ENCODE data around the gene VMP1.
"Not testable (repeated sequence)": the region's sequence is repeated elsewhere in the genome, so short reads cannot be mapped to it uniquely, and the experiment has no call there.

Gene VMP1

GRCh38 chr17:59756236-59756818 is 48.9 kb downstream of the VMP1 start:
- no peak for DNase-seq

- DNase-seq: no peak
Observed at GRCh38 chr17:59757043-59757442, 49.6 kb downstream of the VMP1 start.

- DNase-seq: no peak
Observed at GRCh38 chr17:59757470-59757869, 50.0 kb downstream of the VMP1 start.

- DNase-seq: no peak
Observed at GRCh38 chr17:59757881-59758385, 50.5 kb downstream of the VMP1 start.

- not testable (repeated sequence) for DNase-seq
Observed at GRCh38 chr17:59758998-59759651, 51.7 kb downstream of the VMP1 start.

GRCh38 chr17:59760160-59760559 is 52.7 kb downstream of the VMP1 start:
- DNase-seq: no peak

GRCh38 chr17:59761385-59762048 is 54.1 kb downstream of the VMP1 start:
- no peak for DNase-seq

GRCh38 chr17:59762049-59762823 is 54.8 kb downstream of the VMP1 start:
- no peak for DNase-seq

GRCh38 chr17:59762824-59763374 is 55.4 kb downstream of the VMP1 start:
- no peak for DNase-seq

- DNase-seq: no peak
Observed at GRCh38 chr17:59763861-59764260, 56.4 kb downstream of the VMP1 start.

- no peak for DNase-seq
Observed at GRCh38 chr17:59764292-59764741, 56.9 kb downstream of the VMP1 start.

- DNase-seq: no peak
Observed at GRCh38 chr17:59765038-59765437, 57.6 kb downstream of the VMP1 start.

GRCh38 chr17:59766491-59766890 is 59.0 kb downstream of the VMP1 start:
- DNase-seq: no peak

- DNase-seq: no peak
Observed at GRCh38 chr17:59767176-59767575, 59.7 kb downstream of the VMP1 start.

- DNase-seq: no peak
Observed at GRCh38 chr17:59769887-59770286, 62.4 kb downstream of the VMP1 start.

- DNase-seq: no peak
Observed at GRCh38 chr17:59771093-59771492, 63.6 kb downstream of the VMP1 start.

GRCh38 chr17:59775786-59776350 is 68.4 kb downstream of the VMP1 start:
- DNase-seq: no peak

- no peak for DNase-seq
Observed at GRCh38 chr17:59776577-59776976, 69.1 kb downstream of the VMP1 start.

GRCh38 chr17:59777033-59777432 is 69.6 kb downstream of the VMP1 start:
- DNase-seq: no peak

- DNase-seq: no peak
Observed at GRCh38 chr17:59778996-59779395, 71.5 kb downstream of the VMP1 start.

- DNase-seq: no peak
Observed at GRCh38 chr17:59779521-59779920, 72.1 kb downstream of the VMP1 start.

- not testable (repeated sequence) for DNase-seq
Observed at GRCh38 chr17:59780548-59780947, 73.1 kb downstream of the VMP1 start.

Measured in effector CD8-positive, alpha-beta T cell (primary cell).